ENCODE data around the gene ADAM12.

DNA sequence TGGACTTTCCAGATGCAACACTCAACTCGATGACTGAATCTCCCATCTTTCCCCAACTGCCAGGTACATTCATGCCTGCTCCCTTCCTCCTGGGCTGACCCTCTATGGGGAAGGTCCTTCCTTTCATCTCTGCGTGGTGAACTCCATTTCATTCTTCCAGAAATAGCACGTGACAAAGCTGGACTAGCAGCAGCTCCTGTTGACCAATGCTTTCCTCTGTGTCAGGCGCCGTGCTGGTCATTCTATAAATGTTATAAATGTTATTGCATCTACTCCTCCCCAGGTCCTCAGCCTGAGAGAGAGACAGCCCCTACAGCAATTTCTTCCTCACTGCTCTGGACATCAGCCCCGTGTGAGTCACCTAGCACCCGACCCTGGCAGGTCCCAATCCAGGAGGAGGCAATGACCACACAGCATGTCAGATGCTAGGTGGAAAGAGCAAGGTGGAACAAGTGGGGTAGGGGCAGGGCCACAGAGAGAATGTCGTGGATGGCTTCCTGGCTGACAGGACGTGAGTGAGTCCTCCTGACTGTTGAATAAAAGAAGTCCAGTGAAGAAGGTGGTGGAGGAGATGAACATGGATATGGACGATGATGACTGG is 178.1 kb downstream of the ADAM12 start:
- TF ChIP-seq, protein P1, sequence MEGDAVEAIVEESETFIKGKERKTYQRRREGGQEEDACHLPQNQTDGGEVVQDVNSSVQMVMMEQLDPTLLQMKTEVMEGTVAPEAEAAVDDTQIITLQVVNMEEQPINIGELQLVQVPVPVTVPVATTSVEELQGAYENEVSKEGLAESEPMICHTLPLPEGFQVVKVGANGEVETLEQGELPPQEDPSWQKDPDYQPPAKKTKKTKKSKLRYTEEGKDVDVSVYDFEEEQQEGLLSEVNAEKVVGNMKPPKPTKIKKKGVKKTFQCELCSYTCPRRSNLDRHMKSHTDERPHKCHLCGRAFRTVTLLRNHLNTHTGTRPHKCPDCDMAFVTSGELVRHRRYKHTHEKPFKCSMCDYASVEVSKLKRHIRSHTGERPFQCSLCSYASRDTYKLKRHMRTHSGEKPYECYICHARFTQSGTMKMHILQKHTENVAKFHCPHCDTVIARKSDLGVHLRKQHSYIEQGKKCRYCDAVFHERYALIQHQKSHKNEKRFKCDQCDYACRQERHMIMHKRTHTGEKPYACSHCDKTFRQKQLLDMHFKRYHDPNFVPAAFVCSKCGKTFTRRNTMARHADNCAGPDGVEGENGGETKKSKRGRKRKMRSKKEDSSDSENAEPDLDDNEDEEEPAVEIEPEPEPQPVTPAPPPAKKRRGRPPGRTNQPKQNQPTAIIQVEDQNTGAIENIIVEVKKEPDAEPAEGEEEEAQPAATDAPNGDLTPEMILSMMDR (IDR thresholded peaks at IDR 0.05) = no peak
- TF ChIP-seq POLR2AphosphoS5 (IDR thresholded peaks at IDR 0.05) (no peak), EP300 (IDR thresholded peaks at IDR 0.05) (no peak)
